Loucy (cell line): Measurements from ENCODE around the gene FCHO1.

Experiments
- CTCF ChIP-seq: fragments of 200-600 bp; sonication (generic); conservative IDR thresholded peaks from 2 replicates; pipeline ENCODE4 v1.5.1; 2014; ENCODE audit warnings: mild to moderate bottlenecking, antibody characterized with exemption, low read length
- EZH2phosphoT487 ChIP-seq: fragments of 200-600 bp; IDR thresholded peaks from 2 replicates; pipeline ENCODE4 v1.6.1; 2018; ENCODE audit warnings: antibody characterized with exemption, mild to moderate bottlenecking, moderate library complexity, borderline replicate concordance

GRCh38 chr19:17752865-17753639 lies 1.8 kb downstream of the FCHO1 start:
- TF ChIP-seq CTCF, result no peak
- no peak for TF ChIP-seq EZH2phosphoT487
